Activated gamma-delta T cell (primary cell): Measurements from ENCODE around the gene OTOS.

ENCODE experiments used
- DNase-seq: peaks from one replicate; lab custom pipeline; 2025; lab: John Stamatoyannopoulos, UW

OTOS gene

GRCh38 chr2:240151477-240152031 is 11.1 kb upstream of the OTOS start:
- DNase-seq = no peak

- no peak for DNase-seq
Measured at GRCh38 chr2:240149943-240150784, 9.7 kb upstream of the OTOS start.

GRCh38 chr2:240147911-240148587 is 7.6 kb upstream of the OTOS start:
- DNase-seq = no peak

- DNase-seq = no peak
Measured at GRCh38 chr2:240147382-240147781, 6.9 kb upstream of the OTOS start.

- DNase-seq = no peak
Measured at GRCh38 chr2:240146627-240147278, 6.3 kb upstream of the OTOS start.

- no peak for DNase-seq
Measured at GRCh38 chr2:240146141-240146561, 5.7 kb upstream of the OTOS start.

- no peak for DNase-seq
Measured at GRCh38 chr2:240145461-240145860, 5.0 kb upstream of the OTOS start.

GRCh38 chr2:240144649-240145261 is 4.3 kb upstream of the OTOS start:
- DNase-seq = no peak

GRCh38 chr2:240143801-240144648 is 3.6 kb upstream of the OTOS start:
- DNase-seq = peak; percentile 49

GRCh38 chr2:240143276-240143675 is 2.8 kb upstream of the OTOS start:
- no peak for DNase-seq

GRCh38 chr2:240142859-240143258 is 2.4 kb upstream of the OTOS start:
- DNase-seq = no peak

- DNase-seq = no peak
Measured at GRCh38 chr2:240142256-240142775, 1.9 kb upstream of the OTOS start.

- DNase-seq = no peak
Measured at GRCh38 chr2:240141736-240142135, 1.3 kb upstream of the OTOS start.

- DNase-seq = no peak
Measured at GRCh38 chr2:240140920-240141319, 462 bp upstream of the OTOS start.

- DNase-seq = no peak
Measured at GRCh38 chr2:240139666-240140393, 628 bp downstream of the OTOS start.

GRCh38 chr2:240139011-240139441 is 1.4 kb downstream of the OTOS start:
- DNase-seq = no peak

GRCh38 chr2:240138254-240138984 is 2.0 kb downstream of the OTOS start:
- no peak for DNase-seq

GRCh38 chr2:240137596-240138253 is 2.7 kb downstream of the OTOS start:
- no peak for DNase-seq
